Caco-2 (cell line): Measurements from ENCODE around the gene KDM4C. TPM values are rescaled to one million over a fixed set of nuclear protein-coding genes. Genes with fewer than 3 reads are reported as not detected.

Source experiments
- BruUV-seq: library from RNA; stranded (reverse); fragments of 400-500 nt; replicated peaks from 2 replicates; lab custom pipeline; 2021; lab: Mats Ljungman, UMichigan
- CTCF ChIA-PET: fragments of 300-600 bp; sonication (Branson Sonifier 250); formaldehyde crosslinking; loops from one replicate; lab custom pipeline; 2022; ENCODE audit warnings: antibody characterized with exemption; lab: Charles Lee
- POLR2A ChIA-PET: fragments of 300-600 bp; sonication (Branson Sonifier 250); formaldehyde crosslinking; loops from one replicate; lab custom pipeline; 2022; ENCODE audit warnings: antibody characterized with exemption; lab: Charles Lee
- DNase-seq, 2 experiments: peaks; one replicate each; pipeline versions ENCODE4 v3.0.0 to v3.0.0-alpha.2; 2020 to 2022
- H3K27me3 ChIP-seq: replicated peaks from 2 replicates; pipeline ENCODE4 v1.6.0; 2011; ENCODE audit warnings: low read length; ENCODE audit not compliant: control insufficient read depth, insufficient read depth
- H3K36me3 ChIP-seq: 2 replicates; pipeline ENCODE4 v1.5.1; 2011; ENCODE audit warnings: low read length; ENCODE audit not compliant: control insufficient read depth, insufficient read depth
- H3K4me1 ChIP-seq: fragments of 250-450 bp; sonication (Bioruptor Pico); 2 replicates; pipeline ENCODE4 v1.5.1; 2020; ENCODE audit warnings: mild to moderate bottlenecking
- H3K4me3 ChIP-seq: 2 replicates; pipeline ENCODE4 v1.5.1; 2011; ENCODE audit warnings: low read depth, mild to moderate bottlenecking, control low read depth, low read length
- H3K9me3 ChIP-seq: fragments of 250-450 bp; sonication (Bioruptor Pico); 2 replicates; pipeline ENCODE4 v1.5.1; 2020; ENCODE audit warnings: mild to moderate bottlenecking, moderate library complexity
- H3K27ac Mint-ChIP-seq: one replicate; pipeline ENCODE4 v1.8.0; 2022; ENCODE audit warnings: mixed read lengths; ENCODE audit not compliant: unreplicated experiment
- H3K27me3 Mint-ChIP-seq: one replicate; pipeline ENCODE4 v1.8.0; 2022; ENCODE audit warnings: mixed read lengths; ENCODE audit not compliant: insufficient read depth, unreplicated experiment
- H3K36me3 Mint-ChIP-seq: one replicate; pipeline ENCODE4 v1.8.0; 2022; ENCODE audit warnings: mild to moderate bottlenecking, mixed read lengths; ENCODE audit not compliant: insufficient read depth, unreplicated experiment
- H3K4me1 Mint-ChIP-seq: one replicate; pipeline ENCODE4 v1.8.0; 2022; ENCODE audit warnings: low read depth, mixed read lengths; ENCODE audit not compliant: unreplicated experiment
- H3K4me3 Mint-ChIP-seq: one replicate; pipeline ENCODE4 v1.8.0; 2022; ENCODE audit warnings: mild to moderate bottlenecking, moderate library complexity, mixed read lengths; ENCODE audit not compliant: unreplicated experiment
- H3K9me3 Mint-ChIP-seq: one replicate; pipeline ENCODE4 v1.8.0; 2022; ENCODE audit warnings: mixed read lengths; ENCODE audit not compliant: unreplicated experiment
- CTCF ChIP-seq, 2 experiments: fragments of 200-600 bp in 1 of 2; IDR thresholded peaks; 1 replicate in 1 of 2; 2 replicates in 1 of 2; pipeline versions ENCODE4 v1.5.1 to v1.8.0; 2011 to 2022; ENCODE audit warnings: antibody characterized with exemption in 1 of 2, control low read depth in 1 of 2, inconsistent platforms in 1 of 2, low read depth in 1 of 2, low read length in 1 of 2, mild to moderate bottlenecking in 1 of 2, moderate library complexity in 1 of 2; ENCODE audit not compliant: insufficient read depth in 1 of 2, severe bottlenecking in 1 of 2, unreplicated experiment in 1 of 2
- intact Hi-C: fragments of 100-400 bp; cut with micrococcal nuclease; formaldehyde crosslinking; loops from one replicate; pipeline ENCODE4 v1.10.0; 2022; ENCODE audit not compliant: unreplicated experiment
- total RNA-seq: library from RNA; stranded (reverse); gene quantifications from 2 replicates; pipeline ENCODE4 v1.2.3, GENCODE V29; 2022

Gene KDM4C
- total RNA-seq, 1 experiment from 2014 or later = 40.3 TPM

GRCh38 chr9:7083192-7083591 is 325.4 kb downstream of the KDM4C start:
- no peaks in the 10 kb centered on the region for H3K36me3 ChIP-seq
- DNase-seq = no peak
- H3K4me3 ChIP-seq = no peak overlapping the region
- no TSS peak for BruUV-seq
- H3K36me3 Mint-ChIP-seq = peaks cover 9% of the 10 kb centered on the region
- H3K9me3 Mint-ChIP-seq = no peaks in the 10 kb centered on the region
- intact Hi-C loops = no loop called here
- H3K4me3 Mint-ChIP-seq = no peak overlapping the region
- H3K4me1 ChIP-seq = no peaks in the 10 kb centered on the region; the same call in 1 of the 2 replicates
- H3K27me3 Mint-ChIP-seq = no peaks in the 10 kb centered on the region
- no peaks in the 10 kb centered on the region for H3K9me3 ChIP-seq
- CTCF ChIA-PET = no interaction called here
- POLR2A ChIA-PET = no interaction called here
- H3K27ac Mint-ChIP-seq = no peak overlapping the region
- H3K27me3 ChIP-seq = no peaks in the 10 kb centered on the region
- no peak for TF ChIP-seq CTCF (IDR thresholded peaks at IDR 0.05; ENCODE audit: insufficient read depth in 1 of 2, low read depth in 1 of 2, low read length in 1 of 2, severe bottlenecking in 1 of 2, unreplicated experiment in 1 of 2)
- no peaks in the 10 kb centered on the region for H3K4me1 Mint-ChIP-seq

- no TSS peak for BruUV-seq
- no peak overlapping the region for H3K4me3 Mint-ChIP-seq
- no peak overlapping the region for H3K27ac Mint-ChIP-seq
- Histone ChIP-seq H3K27me3 (no peaks in the 10 kb centered on the region), H3K9me3 (no peaks in the 10 kb centered on the region), H3K4me1 (no peaks in the 10 kb centered on the region; the same call in 1 of the 2 replicates), H3K4me3 (no peak overlapping the region), H3K36me3 (no peaks in the 10 kb centered on the region)
- ChIA-PET CTCF (no interaction called here), POLR2A (no interaction called here)
- no peak for DNase-seq
- TF ChIP-seq CTCF (IDR thresholded peaks at IDR 0.05; ENCODE audit: insufficient read depth in 1 of 2, low read depth in 1 of 2, low read length in 1 of 2, severe bottlenecking in 1 of 2, unreplicated experiment in 1 of 2) = no peak
- peaks cover 5% of the 10 kb centered on the region for H3K36me3 Mint-ChIP-seq
- H3K27me3 Mint-ChIP-seq = no peaks in the 10 kb centered on the region
- H3K4me1 Mint-ChIP-seq = no peaks in the 10 kb centered on the region
- no peaks in the 10 kb centered on the region for H3K9me3 Mint-ChIP-seq
- intact Hi-C loops = no loop called here
Observed at GRCh38 chr9:7085357-7085756, 327.6 kb downstream of the KDM4C start.

DNA sequence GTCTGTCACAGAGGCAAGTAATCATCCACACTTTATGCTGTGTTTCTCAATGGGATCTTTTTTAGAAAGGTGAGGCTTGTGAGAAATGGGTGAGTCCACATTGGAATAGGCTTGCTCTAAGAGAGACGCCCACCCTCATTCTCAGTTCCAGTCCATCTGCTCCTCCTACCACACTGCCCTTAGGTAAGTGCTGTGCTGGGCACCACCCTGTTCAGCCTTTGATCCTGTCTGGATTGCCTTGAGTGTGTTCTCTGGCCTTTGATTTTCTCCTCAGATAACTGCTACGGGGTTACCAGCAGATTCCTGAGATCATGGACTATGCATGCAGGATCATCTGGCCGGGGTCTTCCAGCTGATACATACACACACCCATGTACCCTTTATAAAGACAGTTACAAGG is 328.6 kb downstream of the KDM4C start:
- intact Hi-C loops = no loop called here
- POLR2A ChIA-PET = no interaction called here

More for the DNA sequence above, 328.6 kb downstream of the KDM4C start:
- TF ChIP-seq CTCF (IDR thresholded peaks at IDR 0.05; ENCODE audit: insufficient read depth in 1 of 2, low read depth in 1 of 2, low read length in 1 of 2, severe bottlenecking in 1 of 2, unreplicated experiment in 1 of 2) = no peak
- no peaks in the 10 kb centered on the region for H3K27me3 ChIP-seq
- no peak overlapping the region for H3K4me3 ChIP-seq
- Mint-ChIP-seq H3K4me3 (no peak overlapping the region), H3K27ac (no peak overlapping the region), H3K4me1 (no peaks in the 10 kb centered on the region), H3K27me3 (no peaks in the 10 kb centered on the region), H3K9me3 (no peaks in the 10 kb centered on the region), H3K36me3 (peaks cover 5% of the 10 kb centered on the region)
- CTCF ChIA-PET = no interaction called here
- BruUV-seq = no TSS peak
- no peaks in the 10 kb centered on the region for H3K9me3 ChIP-seq
- H3K36me3 ChIP-seq = no peaks in the 10 kb centered on the region
- DNase-seq = no peak
- no peaks in the 10 kb centered on the region; the same call in 1 of the 2 replicates for H3K4me1 ChIP-seq
